Measurements from ENCODE around the gene STMND1. TPM values are rescaled to one million over a fixed set of nuclear protein-coding genes. Genes with fewer than 3 reads are reported as not detected.

STMND1 gene
- total and polyA plus RNA-seq, 2 donors (not counting 1 experiment from before 2014, with no cell fraction given), result not detected

DNA sequence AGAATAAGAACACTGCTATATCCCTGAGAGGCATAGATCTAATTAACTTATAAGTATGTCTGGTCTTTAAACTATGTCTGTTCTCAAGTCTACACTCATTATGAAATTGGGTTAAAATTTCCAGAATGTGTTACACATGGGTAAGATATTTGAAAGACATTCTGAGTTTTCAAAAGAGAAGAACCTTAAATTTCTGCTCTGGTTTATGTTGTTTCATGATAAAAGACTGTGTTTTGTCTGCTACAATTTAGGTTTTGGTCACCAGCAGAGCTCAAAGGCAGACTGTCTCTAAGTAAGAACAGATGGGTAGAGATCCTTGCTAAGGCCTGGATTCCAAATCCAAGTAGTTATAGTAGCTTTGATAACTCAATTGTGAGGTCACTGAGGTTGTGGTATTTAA is 6.0 kb downstream of the STMND1 start:
- peaks cover 0 to 4% (median 2%) of the 10 kb centered on the region in 4 experiments for H3K27me3 ChIP-seq (replicated peaks in 1 of 4; ENCODE audit: control extremely low read depth in 1 of 4, control insufficient read depth in 3 of 4, insufficient read depth in 4 of 4, low read length in 3 of 4)
- no peaks in the 10 kb centered on the region for H3K9me3 ChIP-seq (ENCODE audit: control extremely low read depth in 1 of 3, control insufficient read depth in 2 of 3, insufficient read depth in 1 of 3, low read length in 2 of 3)
- Mint-ChIP-seq H3K27ac (no peak overlapping the region), H3K4me3 (no peak overlapping the region), H3K4me1 (no peaks in the 10 kb centered on the region), H3K9me3 (ENCODE audit: insufficient read depth) (peaks cover 2% of the 10 kb centered on the region), H3K27me3 (peaks cover 18% of the 10 kb centered on the region)
- no peaks in the 10 kb centered on the region for H4K20me1 ChIP-seq (ENCODE audit: control insufficient read depth, insufficient read depth, low read length, poor library complexity, severe bottlenecking)
- no peaks in the 10 kb centered on the region for H3K79me2 ChIP-seq (ENCODE audit: control insufficient read depth, insufficient read depth, low read length)
- H3K27ac ChIP-seq (ENCODE audit: low read length in 2 of 2), result no peak overlapping the region
- H3K9ac ChIP-seq (ENCODE audit: low read length), result no peak overlapping the region
- no peak overlapping the region for H2AFZ ChIP-seq (ENCODE audit: insufficient read depth, low read depth, low read length, poor library complexity, severe bottlenecking)
- ATAC-seq (ENCODE audit: low read depth), result no peak
- DNase-seq, result no peak
- H3K36me3 ChIP-seq (replicated peaks in 1 of 2; ENCODE audit: control extremely low read depth in 1 of 2, control insufficient read depth in 1 of 2, extremely low read depth in 1 of 2, insufficient read depth in 2 of 2, low read length in 1 of 2), result no peaks in the 10 kb centered on the region
- no peak overlapping the region for H3K4me2 ChIP-seq (replicated peaks; ENCODE audit: low read depth, low read length, poor library complexity, severe bottlenecking)
- no peak overlapping the region for H3K4me3 ChIP-seq (ENCODE audit: control extremely low read depth in 1 of 5, extremely low read depth in 1 of 5, insufficient read depth in 1 of 5, low read depth in 2 of 5, low read length in 4 of 5)
- no peaks in the 10 kb centered on the region for H3K4me1 ChIP-seq (ENCODE audit: control insufficient read depth in 2 of 2, insufficient read depth in 2 of 2, low read length in 2 of 2)
- POLR2A ChIA-PET, result no interaction called here
- intact Hi-C loops (cut with micrococcal nuclease), result no loop called here
- TF ChIP-seq EZH2 (IDR thresholded peaks at IDR 0.05; ENCODE audit: borderline replicate concordance, insufficient read depth, low read depth, low read length, poor library complexity, severe bottlenecking), result no peak
- TF ChIP-seq, protein P1, sequence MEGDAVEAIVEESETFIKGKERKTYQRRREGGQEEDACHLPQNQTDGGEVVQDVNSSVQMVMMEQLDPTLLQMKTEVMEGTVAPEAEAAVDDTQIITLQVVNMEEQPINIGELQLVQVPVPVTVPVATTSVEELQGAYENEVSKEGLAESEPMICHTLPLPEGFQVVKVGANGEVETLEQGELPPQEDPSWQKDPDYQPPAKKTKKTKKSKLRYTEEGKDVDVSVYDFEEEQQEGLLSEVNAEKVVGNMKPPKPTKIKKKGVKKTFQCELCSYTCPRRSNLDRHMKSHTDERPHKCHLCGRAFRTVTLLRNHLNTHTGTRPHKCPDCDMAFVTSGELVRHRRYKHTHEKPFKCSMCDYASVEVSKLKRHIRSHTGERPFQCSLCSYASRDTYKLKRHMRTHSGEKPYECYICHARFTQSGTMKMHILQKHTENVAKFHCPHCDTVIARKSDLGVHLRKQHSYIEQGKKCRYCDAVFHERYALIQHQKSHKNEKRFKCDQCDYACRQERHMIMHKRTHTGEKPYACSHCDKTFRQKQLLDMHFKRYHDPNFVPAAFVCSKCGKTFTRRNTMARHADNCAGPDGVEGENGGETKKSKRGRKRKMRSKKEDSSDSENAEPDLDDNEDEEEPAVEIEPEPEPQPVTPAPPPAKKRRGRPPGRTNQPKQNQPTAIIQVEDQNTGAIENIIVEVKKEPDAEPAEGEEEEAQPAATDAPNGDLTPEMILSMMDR (IDR thresholded peaks at IDR 0.05), result no peak
- CTCF ChIA-PET, result no interaction called here

DNA sequence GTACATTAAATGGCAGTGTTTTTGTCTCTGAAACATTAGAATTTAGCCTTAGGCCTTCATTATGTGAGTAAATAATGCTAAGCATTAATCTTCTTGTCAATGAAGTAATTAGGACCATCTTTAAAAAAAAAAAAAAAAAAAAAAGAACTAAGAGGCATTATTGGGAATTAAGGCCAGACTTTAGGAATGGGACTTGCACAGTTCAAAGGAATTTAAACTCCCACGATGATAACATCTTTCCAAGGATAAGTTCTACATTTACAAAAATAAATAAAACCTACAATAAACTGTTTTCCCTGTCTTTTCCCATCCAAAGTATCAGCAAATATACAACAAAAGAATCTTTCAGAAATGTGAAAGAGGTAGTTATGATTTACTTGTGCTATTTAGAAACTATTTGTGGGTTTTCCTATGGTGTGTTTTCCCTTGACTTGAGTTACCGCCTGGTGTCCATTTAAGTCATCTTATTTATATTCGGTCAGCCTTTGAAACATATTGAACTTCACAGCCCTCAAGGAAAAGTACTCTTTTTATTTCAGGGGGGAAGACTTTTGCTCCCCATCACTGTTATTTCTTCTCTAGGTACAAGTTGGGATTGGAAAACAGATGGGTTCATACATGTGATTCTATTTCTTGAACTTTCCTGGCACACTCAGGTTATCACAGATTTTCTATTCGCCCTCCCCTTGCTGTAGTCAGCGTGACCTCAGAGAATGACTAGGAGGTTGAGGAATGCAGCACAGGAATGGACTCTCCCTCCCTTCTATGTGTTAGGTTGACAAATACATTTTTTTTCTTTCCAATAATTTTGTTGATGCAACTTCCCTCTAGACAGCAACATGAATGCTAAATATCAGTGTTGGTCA is 13.6 kb downstream of the STMND1 start:
- DNase-seq (no peak), ATAC-seq (ENCODE audit: low read depth) (no peak)
- H3K27me3 Mint-ChIP-seq, result peaks cover 3% of the 10 kb centered on the region
- H4K20me1 ChIP-seq (ENCODE audit: control insufficient read depth, insufficient read depth, low read length, poor library complexity, severe bottlenecking), result no peaks in the 10 kb centered on the region
- no peaks in the 10 kb centered on the region for H3K27me3 ChIP-seq (replicated peaks in 1 of 4; ENCODE audit: control extremely low read depth in 1 of 4, control insufficient read depth in 3 of 4, insufficient read depth in 4 of 4, low read length in 3 of 4)
- H3K4me3 ChIP-seq (ENCODE audit: control extremely low read depth in 1 of 5, extremely low read depth in 1 of 5, insufficient read depth in 1 of 5, low read depth in 2 of 5, low read length in 4 of 5), result no peak overlapping the region
- WGBS (ENCODE audit: insufficient coverage), result 100% methylated on average over 1 of the region's 5 CpGs
- no peak overlapping the region for H3K4me3 Mint-ChIP-seq
- TF ChIP-seq, protein P1 (IDR thresholded peaks at IDR 0.05), result no peak
- no peak for TF ChIP-seq EZH2 (IDR thresholded peaks at IDR 0.05; ENCODE audit: borderline replicate concordance, insufficient read depth, low read depth, low read length, poor library complexity, severe bottlenecking)
- H3K36me3 ChIP-seq (replicated peaks in 1 of 2; ENCODE audit: control extremely low read depth in 1 of 2, control insufficient read depth in 1 of 2, extremely low read depth in 1 of 2, insufficient read depth in 2 of 2, low read length in 1 of 2), result no peaks in the 10 kb centered on the region
- H3K4me2 ChIP-seq (replicated peaks; ENCODE audit: low read depth, low read length, poor library complexity, severe bottlenecking), result no peak overlapping the region
- H3K9ac ChIP-seq (ENCODE audit: low read length), result no peak overlapping the region
- intact Hi-C loops (cut with micrococcal nuclease), result no loop called here
- H3K79me2 ChIP-seq (ENCODE audit: control insufficient read depth, insufficient read depth, low read length), result no peaks in the 10 kb centered on the region
- no peaks in the 10 kb centered on the region for H3K4me1 Mint-ChIP-seq
- H3K4me1 ChIP-seq (ENCODE audit: control insufficient read depth in 2 of 2, insufficient read depth in 2 of 2, low read length in 2 of 2), result no peaks in the 10 kb centered on the region
- no peaks in the 10 kb centered on the region for H3K9me3 ChIP-seq (ENCODE audit: control extremely low read depth in 1 of 3, control insufficient read depth in 2 of 3, insufficient read depth in 1 of 3, low read length in 2 of 3)
- no peak overlapping the region for H3K27ac ChIP-seq (ENCODE audit: low read length in 2 of 2)
- CTCF ChIA-PET, result no interaction called here
- peaks cover 3% of the 10 kb centered on the region for H3K9me3 Mint-ChIP-seq (ENCODE audit: insufficient read depth)
- H3K27ac Mint-ChIP-seq, result no peak overlapping the region
- no peak overlapping the region for H2AFZ ChIP-seq (ENCODE audit: insufficient read depth, low read depth, low read length, poor library complexity, severe bottlenecking)
- POLR2A ChIA-PET, result no interaction called here

All from B cell (primary cell).